ENCODE data around the gene ATP4B.

GRCh38 chr13:113633485-113633873, 24.5 kb downstream of the ATP4B start:
- TF ChIP-seq POLR2AphosphoS5 (IDR thresholded peaks at IDR 0.05; ENCODE audit: low read depth, low read length) = no peak
- TF ChIP-seq CTCF (IDR thresholded peaks at IDR 0.05) = no peak
